Left ventricle myocardium inferior (tissue), 1 donor: ENCODE results near the gene JAGN1. TPM values are rescaled to one million over a fixed set of nuclear protein-coding genes. Genes with fewer than 3 reads are reported as not detected.

ENCODE experiments used
- DNase-seq: peaks from one replicate; pipeline ENCODE4 v3.0.0-alpha.2; 2020
- H3K27ac ChIP-seq: fragments of 200-600 bp; replicated peaks from 2 replicates; pipeline ENCODE4 v1.8.0; 2021
- H3K27me3 ChIP-seq: fragments of 200-600 bp; 2 replicates; pipeline ENCODE4 v1.8.0; 2021; ENCODE audit warnings: low read depth
- H3K36me3 ChIP-seq: fragments of 200-600 bp; 2 replicates; pipeline ENCODE4 v1.8.0; 2021
- H3K4me1 ChIP-seq: fragments of 200-600 bp; 2 replicates; pipeline ENCODE4 v1.8.0; 2021
- H3K4me3 ChIP-seq: fragments of 200-600 bp; 2 replicates; pipeline ENCODE4 v1.8.0; 2021; ENCODE audit warnings: mild to moderate bottlenecking, moderate library complexity
- H3K9me3 ChIP-seq: fragments of 200-600 bp; replicated peaks from 2 replicates; pipeline ENCODE4 v1.8.0; 2021
- intact Hi-C: fragments of 100-400 bp; cut with micrococcal nuclease; formaldehyde crosslinking; loops from one replicate; pipeline ENCODE4 v1.11.0; 2022
- total RNA-seq: library from RNA; stranded (reverse); fragmentation: NEBNext Ultra II Directional; extraction: Animal tissue kit (Norgen Biotek cat#: 25700); gene quantifications from one replicate; pipeline ENCODE4 v1.2.1, GENCODE V29; 2021
- TF ChIP-seq, protein P1 (sequence below): fragments of 200-600 bp; IDR thresholded peaks from 2 replicates; pipeline ENCODE4 v1.8.0; 2021; ENCODE audit warnings: antibody characterized with exemption, mild to moderate bottlenecking, borderline replicate concordance
- donor health status: DM: no; HTN: yes; CAD: no; lungs with severe emphysema.

JAGN1 gene
- total RNA-seq, 1 donor from 2014 or later: 17.5 TPM

GRCh38 chr3:9876991-9877390 is 13.4 kb upstream of the JAGN1 start:
- H3K4me1 ChIP-seq: no peaks in the 10 kb centered on the region
- H3K27ac ChIP-seq: no peak overlapping the region
- intact Hi-C loops: no loop called here
- no peak for DNase-seq
- no peaks in the 10 kb centered on the region for H3K9me3 ChIP-seq
- H3K4me3 ChIP-seq: no peak overlapping the region
- no peaks in the 10 kb centered on the region for H3K27me3 ChIP-seq
- H3K36me3 ChIP-seq: no peaks in the 10 kb centered on the region
- TF ChIP-seq, protein P1, sequence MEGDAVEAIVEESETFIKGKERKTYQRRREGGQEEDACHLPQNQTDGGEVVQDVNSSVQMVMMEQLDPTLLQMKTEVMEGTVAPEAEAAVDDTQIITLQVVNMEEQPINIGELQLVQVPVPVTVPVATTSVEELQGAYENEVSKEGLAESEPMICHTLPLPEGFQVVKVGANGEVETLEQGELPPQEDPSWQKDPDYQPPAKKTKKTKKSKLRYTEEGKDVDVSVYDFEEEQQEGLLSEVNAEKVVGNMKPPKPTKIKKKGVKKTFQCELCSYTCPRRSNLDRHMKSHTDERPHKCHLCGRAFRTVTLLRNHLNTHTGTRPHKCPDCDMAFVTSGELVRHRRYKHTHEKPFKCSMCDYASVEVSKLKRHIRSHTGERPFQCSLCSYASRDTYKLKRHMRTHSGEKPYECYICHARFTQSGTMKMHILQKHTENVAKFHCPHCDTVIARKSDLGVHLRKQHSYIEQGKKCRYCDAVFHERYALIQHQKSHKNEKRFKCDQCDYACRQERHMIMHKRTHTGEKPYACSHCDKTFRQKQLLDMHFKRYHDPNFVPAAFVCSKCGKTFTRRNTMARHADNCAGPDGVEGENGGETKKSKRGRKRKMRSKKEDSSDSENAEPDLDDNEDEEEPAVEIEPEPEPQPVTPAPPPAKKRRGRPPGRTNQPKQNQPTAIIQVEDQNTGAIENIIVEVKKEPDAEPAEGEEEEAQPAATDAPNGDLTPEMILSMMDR: no peak

DNA sequence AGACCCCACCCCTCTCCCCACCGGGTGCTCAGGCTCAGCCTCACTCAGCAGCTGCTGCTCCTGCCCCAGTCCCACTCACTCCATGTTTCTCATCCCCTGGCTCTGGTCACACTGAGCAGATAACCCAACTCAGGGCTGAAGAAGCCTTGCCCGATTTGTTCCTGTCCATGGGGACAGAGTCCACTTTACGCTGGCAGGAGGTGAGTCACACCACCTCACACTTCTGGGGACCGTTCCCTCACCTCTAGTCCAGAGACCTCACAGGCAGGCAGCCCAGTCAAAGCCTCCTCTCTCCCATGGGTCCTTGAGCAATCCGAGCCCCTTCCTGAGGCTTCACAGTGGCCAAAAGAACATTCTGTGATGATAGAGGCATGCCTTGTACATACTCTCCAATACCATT is 11.7 kb upstream of the JAGN1 start:
- Histone ChIP-seq H3K36me3 (no peaks in the 10 kb centered on the region), H3K27me3 (no peaks in the 10 kb centered on the region), H3K4me1 (no peaks in the 10 kb centered on the region), H3K9me3 (no peaks in the 10 kb centered on the region), H3K27ac (no peak overlapping the region), H3K4me3 (no peak overlapping the region)
- intact Hi-C loops: no loop called here
- TF ChIP-seq, protein P1: no peak
- no peak for DNase-seq

DNA sequence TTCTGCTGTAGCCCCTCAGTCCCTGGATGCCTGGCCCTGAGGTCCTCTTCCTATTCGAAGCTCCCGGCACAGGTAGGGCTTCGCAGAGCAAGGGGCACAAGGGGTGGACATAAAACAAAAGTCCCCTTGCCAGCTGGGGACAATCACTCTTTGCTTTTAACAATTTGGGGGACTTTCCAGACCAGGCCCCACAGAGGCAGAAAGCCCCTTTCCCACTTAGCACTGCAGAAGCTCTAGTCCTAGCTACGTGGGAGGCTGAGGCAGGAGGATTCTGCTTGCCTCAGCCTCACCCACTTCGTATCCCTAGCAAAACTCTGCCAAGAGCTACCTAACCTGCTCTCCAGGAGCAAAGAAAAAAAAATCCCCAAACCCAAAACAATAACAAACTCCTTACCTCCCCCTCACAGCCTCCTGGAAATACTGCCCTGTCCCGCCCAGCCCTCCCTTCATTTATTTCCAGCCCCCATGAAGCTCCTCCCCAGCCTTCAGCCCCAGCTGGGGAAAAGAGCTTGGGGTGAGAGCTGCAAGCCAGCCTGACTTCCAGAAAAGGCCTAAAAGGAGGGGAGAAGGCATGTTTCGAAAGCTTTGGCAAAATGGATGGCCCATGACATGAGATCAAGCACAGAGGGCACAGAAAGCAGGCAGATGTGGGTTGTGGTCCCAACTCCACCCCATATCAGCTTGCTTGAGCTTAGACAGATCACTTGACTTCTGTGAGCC is 10.4 kb upstream of the JAGN1 start, which contains the start of gene CIDEC:
Gene CIDEC, minus strand, starts transcription at position 424 of the 720 bp plus-strand sequence. CDS start 1,767 bp downstream, outside the sequence.
- H3K4me3 ChIP-seq: no peak within 1 kb of the TSS
- intact Hi-C loops: no loop called here
- H3K27ac ChIP-seq: no peak within 1 kb of the TSS
- no peaks in the 10 kb centered on the region for H3K9me3 ChIP-seq
- no peaks in the 10 kb centered on the region for H3K36me3 ChIP-seq
- H3K27me3 ChIP-seq: no peaks in the 10 kb centered on the region
- TF ChIP-seq, protein P1: no peak
- no peak for DNase-seq
- H3K4me1 ChIP-seq: no peaks in the 10 kb centered on the region

- no peak for DNase-seq
- Histone ChIP-seq H3K27ac (no peak overlapping the region), H3K27me3 (no peaks in the 10 kb centered on the region), H3K36me3 (no peaks in the 10 kb centered on the region), H3K4me3 (no peak overlapping the region), H3K4me1 (no peaks in the 10 kb centered on the region), H3K9me3 (no peaks in the 10 kb centered on the region)
- TF ChIP-seq, protein P1: no peak
- intact Hi-C loops: no loop called here
Measured at GRCh38 chr3:9881441-9881840, 9.0 kb upstream of the JAGN1 start.

- no peak overlapping the region for H3K4me3 ChIP-seq
- H3K36me3 ChIP-seq: no peaks in the 10 kb centered on the region
- TF ChIP-seq, protein P1: no peak
- intact Hi-C loops: no loop called here
- H3K27me3 ChIP-seq: no peaks in the 10 kb centered on the region
- no peaks in the 10 kb centered on the region for H3K4me1 ChIP-seq
- no peaks in the 10 kb centered on the region for H3K9me3 ChIP-seq
- no peak for DNase-seq
- no peak overlapping the region for H3K27ac ChIP-seq
Measured at GRCh38 chr3:9883706-9884554, 6.5 kb upstream of the JAGN1 start.
